OCI-LY1 (cell line): Measurements from ENCODE around the gene TNS1.
A peak's percentile ranks its signal among the peaks of the same experiment; 100 is the strongest.

Experiments used
- H2AFZ ChIP-seq: fragments of 200-600 bp; sonication (generic), shearing (Covaris generic); 2 replicates; pipeline ENCODE4 v1.6.0; 2014; ENCODE audit warnings: antibody characterized with exemption, mild to moderate bottlenecking, low read length
- H3F3A ChIP-seq: fragments of 200-600 bp; sonication (generic), shearing (Covaris generic); 2 replicates; pipeline ENCODE4 v1.6.0; 2014; ENCODE audit warnings: mild to moderate bottlenecking, antibody characterized with exemption, low read length, moderate library complexity; ENCODE audit not compliant: insufficient read depth
- H3K27ac ChIP-seq: fragments of 200-600 bp; sonication (generic); 2 replicates; pipeline ENCODE4 v1.5.1; 2014; ENCODE audit warnings: low read length, mixed run types, mild to moderate bottlenecking, low read depth; ENCODE audit not compliant: poor library complexity, severe bottlenecking
- H3K27me3 ChIP-seq: fragments of 200-600 bp; sonication (generic); 2 replicates; pipeline ENCODE4 v1.6.0; 2014; ENCODE audit warnings: antibody characterized with exemption, mild to moderate bottlenecking, low read length, moderate library complexity; ENCODE audit not compliant: insufficient read depth
- H3K36me3 ChIP-seq: fragments of 200-600 bp; sonication (generic); 2 replicates; pipeline ENCODE4 v1.6.1; 2014; ENCODE audit warnings: mild to moderate bottlenecking, antibody characterized with exemption, low read length, moderate library complexity, mixed read lengths; ENCODE audit not compliant: insufficient read depth
- H3K4me1 ChIP-seq: fragments of 200-600 bp; sonication (generic); 2 replicates; pipeline ENCODE4 v1.5.1; 2014; ENCODE audit warnings: mild to moderate bottlenecking, low read length, moderate library complexity; ENCODE audit not compliant: insufficient read depth, severe bottlenecking
- H3K4me2 ChIP-seq: fragments of 200-600 bp; sonication (generic), shearing (Covaris generic); 2 replicates; pipeline ENCODE4 v1.6.1; 2014; ENCODE audit warnings: low read length
- H3K4me3 ChIP-seq: fragments of 200-600 bp; sonication (generic); 2 replicates; pipeline ENCODE4 v1.5.1; 2014; ENCODE audit warnings: low read length, low read depth, mild to moderate bottlenecking, mixed read lengths; ENCODE audit not compliant: poor library complexity, severe bottlenecking
- H3K79me2 ChIP-seq: fragments of 200-600 bp; shearing (Covaris generic); 2 replicates; pipeline ENCODE4 v1.6.1; 2016; ENCODE audit warnings: mixed run types, low read length, mixed read lengths; ENCODE audit not compliant: insufficient read depth
- H3K9ac ChIP-seq: fragments of 200-600 bp; sonication (generic), shearing (Covaris generic); 2 replicates; pipeline ENCODE4 v1.6.1; 2014; ENCODE audit warnings: mild to moderate bottlenecking, low read length, mixed read lengths
- H3K9me2 ChIP-seq: fragments of 200-600 bp; sonication (generic), shearing (Covaris generic); 2 replicates; pipeline ENCODE4 v1.6.1; 2014; ENCODE audit warnings: low read depth, mild to moderate bottlenecking, low read length, mixed read lengths
- H3K9me3 ChIP-seq: fragments of 200-600 bp; shearing (Covaris generic); 2 replicates; pipeline ENCODE4 v1.6.1; 2014; ENCODE audit warnings: low read length, mixed read lengths
- H4K20me1 ChIP-seq: fragments of 200-600 bp; sonication (generic), shearing (Covaris generic); 2 replicates; pipeline ENCODE4 v1.6.0; 2016; ENCODE audit warnings: mild to moderate bottlenecking, low read length; ENCODE audit not compliant: insufficient read depth
- CTCF ChIP-seq: fragments of 200-600 bp; sonication (generic), shearing (Covaris generic); IDR thresholded peaks from 2 replicates; pipeline ENCODE4 v1.5.1; 2017; ENCODE audit warnings: mild to moderate bottlenecking, antibody characterized with exemption, low read length, moderate library complexity, mixed read lengths
- EZH2 ChIP-seq: fragments of 200-600 bp; sonication (generic), shearing (Covaris generic); IDR thresholded peaks from 2 replicates; pipeline ENCODE4 v1.8.0; 2017; ENCODE audit warnings: borderline replicate concordance, mixed run types, mild to moderate bottlenecking, antibody characterized with exemption, low read length, moderate library complexity, mixed read lengths

Gene TNS1

GRCh38 chr2:217988014-217988839, 14.6 kb downstream of the TNS1 start:
- H3K27ac ChIP-seq = no peak overlapping the region
- no peaks in the 10 kb centered on the region for H3K79me2 ChIP-seq
- no peak overlapping the region for H2AFZ ChIP-seq
- H3K4me2 ChIP-seq = no peak overlapping the region
- no peaks in the 10 kb centered on the region for H3K4me1 ChIP-seq
- peak; percentile 82 for TF ChIP-seq CTCF
- no peak for TF ChIP-seq EZH2
- no peaks in the 10 kb centered on the region for H3K9me2 ChIP-seq
- H3K9ac ChIP-seq = no peak overlapping the region
- H3F3A ChIP-seq = no peaks in the 10 kb centered on the region
- no peaks in the 10 kb centered on the region for H4K20me1 ChIP-seq
- no peaks in the 10 kb centered on the region for H3K9me3 ChIP-seq
- no peak overlapping the region for H3K4me3 ChIP-seq
- no peaks in the 10 kb centered on the region for H3K36me3 ChIP-seq
- peaks cover 9% of the 10 kb centered on the region; the same call in 1 of the 2 replicates for H3K27me3 ChIP-seq

- no peak overlapping the region for H3K4me2 ChIP-seq
- H3K79me2 ChIP-seq = no peaks in the 10 kb centered on the region
- H3K4me3 ChIP-seq = no peak overlapping the region
- TF ChIP-seq CTCF = no peak
- no peak for TF ChIP-seq EZH2
- no peaks in the 10 kb centered on the region for H3K36me3 ChIP-seq
- H4K20me1 ChIP-seq = no peaks in the 10 kb centered on the region
- no peaks in the 10 kb centered on the region for H3K9me3 ChIP-seq
- H3F3A ChIP-seq = no peaks in the 10 kb centered on the region
- H2AFZ ChIP-seq = no peak overlapping the region
- H3K4me1 ChIP-seq = no peaks in the 10 kb centered on the region
- H3K9ac ChIP-seq = no peak overlapping the region
- no peak overlapping the region for H3K27ac ChIP-seq
- no peaks in the 10 kb centered on the region for H3K9me2 ChIP-seq
- H3K27me3 ChIP-seq = peaks cover 10% of the 10 kb centered on the region; the same call in 1 of the 2 replicates
Observed at GRCh38 chr2:217987391-217987790, 15.4 kb downstream of the TNS1 start.

GRCh38 chr2:217986256-217986961, 16.4 kb downstream of the TNS1 start:
- Histone ChIP-seq H3K79me2 (no peaks in the 10 kb centered on the region), H3K4me2 (no peak overlapping the region), H3K27ac (no peak overlapping the region), H3K36me3 (no peaks in the 10 kb centered on the region), H3K4me3 (no peak overlapping the region), H3K4me1 (no peaks in the 10 kb centered on the region), H3K9ac (no peak overlapping the region), H3F3A (no peaks in the 10 kb centered on the region), H2AFZ (no peak overlapping the region), H3K27me3 (peaks cover 10% of the 10 kb centered on the region; the same call in 1 of the 2 replicates), H4K20me1 (no peaks in the 10 kb centered on the region), H3K9me2 (no peaks in the 10 kb centered on the region), H3K9me3 (no peaks in the 10 kb centered on the region)
- TF ChIP-seq CTCF (no peak), EZH2 (no peak)
